Adipocyte (in vitro differentiated cells): ENCODE measurements around the gene NRP1.
"Not testable (repeated sequence)": the region's sequence is repeated elsewhere in the genome, so short reads cannot be mapped to it uniquely, and the experiment has no call there.

Experiments
- DNase-seq: peaks from one replicate; pipeline ENCODE4 v3.0.0-alpha.2; 2015; ENCODE audit warnings: low read depth
- H3K27me3 ChIP-seq: replicated peaks from 2 replicates; pipeline ENCODE4 v1.7.0; 2013; ENCODE audit warnings: mild to moderate bottlenecking, low read length, moderate library complexity; ENCODE audit not compliant: control insufficient read depth, insufficient read depth
- H3K36me3 ChIP-seq: 2 replicates; pipeline ENCODE4 v1.7.0; 2013; ENCODE audit warnings: low read length, mild to moderate bottlenecking, moderate library complexity; ENCODE audit not compliant: control insufficient read depth, insufficient read depth, severe bottlenecking
- H3K4me1 ChIP-seq: 2 replicates; pipeline ENCODE4 v1.7.0; 2013; ENCODE audit warnings: mild to moderate bottlenecking, low read length, moderate library complexity; ENCODE audit not compliant: control insufficient read depth, insufficient read depth
- H3K4me3 ChIP-seq: 2 replicates; pipeline ENCODE4 v1.7.0; 2013; ENCODE audit warnings: mild to moderate bottlenecking, low read length, moderate library complexity
- H3K9ac ChIP-seq: 2 replicates; pipeline ENCODE4 v1.7.0; 2013; ENCODE audit warnings: mild to moderate bottlenecking, low read length, moderate library complexity
- H3K9me3 ChIP-seq: 2 replicates; pipeline ENCODE4 v1.7.0; 2013; ENCODE audit warnings: mild to moderate bottlenecking, low read length, moderate library complexity; ENCODE audit not compliant: control insufficient read depth

NRP1 gene

DNA sequence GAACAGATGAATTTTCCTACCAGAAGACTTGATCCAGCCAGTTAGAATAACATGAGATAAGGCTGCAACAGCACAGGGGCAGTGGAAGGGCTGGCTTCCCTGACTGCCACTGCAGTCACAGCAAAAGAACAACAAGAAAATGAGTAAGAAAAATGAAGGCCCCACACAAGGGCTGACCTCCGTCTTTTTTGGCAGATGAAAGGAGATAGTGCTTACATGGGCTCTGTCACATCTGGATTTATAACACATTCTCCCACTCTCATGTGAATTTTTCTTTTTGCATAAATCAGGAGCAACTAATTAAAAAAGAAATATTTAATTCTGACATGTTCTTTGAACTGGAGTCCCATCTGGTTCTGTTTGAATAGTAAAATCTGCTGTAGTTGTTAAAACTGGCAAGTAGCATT is 99.6 kb downstream of the NRP1 start:
- H3K9me3 ChIP-seq: no peaks in the 10 kb centered on the region
- H3K4me3 ChIP-seq: no peak overlapping the region
- peaks cover 46% of the 10 kb centered on the region for H3K36me3 ChIP-seq
- H3K4me1 ChIP-seq: peaks cover 65% of the 10 kb centered on the region
- DNase-seq: peak; percentile 54
- H3K27me3 ChIP-seq: no peaks in the 10 kb centered on the region
- H3K9ac ChIP-seq: peak overlapping the region; percentile 32

DNA sequence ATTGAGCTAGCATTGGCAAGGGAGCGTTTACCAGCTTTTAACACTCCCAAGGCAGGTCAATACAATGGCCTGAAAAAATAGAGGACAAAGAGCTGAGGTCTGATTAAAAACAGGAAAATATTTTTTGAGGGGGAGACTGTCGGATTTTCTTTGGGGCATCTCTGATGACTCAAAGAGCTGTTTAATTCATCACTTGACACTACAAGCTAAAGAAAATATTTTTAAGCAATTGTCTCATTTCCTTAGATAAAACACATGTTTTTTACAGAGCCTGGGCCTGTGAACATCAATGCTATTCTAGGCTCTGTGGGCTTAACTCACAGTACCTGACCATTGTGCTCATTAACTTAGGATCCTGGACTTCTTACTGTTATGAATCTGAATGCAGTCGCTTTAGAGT is 100.8 kb downstream of the NRP1 start:
- H3K9me3 ChIP-seq: no peaks in the 10 kb centered on the region
- no peak for DNase-seq
- H3K4me1 ChIP-seq: peaks cover 73% of the 10 kb centered on the region
- H3K4me3 ChIP-seq: no peak overlapping the region
- H3K36me3 ChIP-seq: peaks cover 34% of the 10 kb centered on the region
- no peak overlapping the region for H3K9ac ChIP-seq
- no peaks in the 10 kb centered on the region for H3K27me3 ChIP-seq

DNA sequence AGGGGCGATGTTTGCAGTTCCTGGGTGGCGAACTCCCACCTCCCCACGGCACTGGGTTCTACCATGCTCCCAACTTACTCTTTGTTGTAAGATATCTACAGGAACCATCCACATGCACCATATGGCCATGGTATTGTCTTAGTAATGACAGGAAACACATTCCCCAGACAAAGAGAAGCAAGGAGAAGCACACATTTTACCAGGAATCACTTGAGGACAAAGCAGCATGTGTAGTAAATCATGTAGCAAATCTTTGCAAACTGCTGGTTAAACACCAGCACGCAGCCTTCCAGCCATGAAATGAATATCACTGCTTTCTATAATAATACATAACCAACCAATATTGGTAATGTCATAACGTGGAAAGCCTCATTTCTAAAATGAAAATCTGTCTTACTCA is 101.2 kb downstream of the NRP1 start:
- peaks cover 70% of the 10 kb centered on the region for H3K4me1 ChIP-seq
- no peaks in the 10 kb centered on the region for H3K9me3 ChIP-seq
- DNase-seq: no peak
- H3K27me3 ChIP-seq: no peaks in the 10 kb centered on the region
- peaks cover 30% of the 10 kb centered on the region for H3K36me3 ChIP-seq
- H3K4me3 ChIP-seq: no peak overlapping the region
- no peak overlapping the region for H3K9ac ChIP-seq

DNA sequence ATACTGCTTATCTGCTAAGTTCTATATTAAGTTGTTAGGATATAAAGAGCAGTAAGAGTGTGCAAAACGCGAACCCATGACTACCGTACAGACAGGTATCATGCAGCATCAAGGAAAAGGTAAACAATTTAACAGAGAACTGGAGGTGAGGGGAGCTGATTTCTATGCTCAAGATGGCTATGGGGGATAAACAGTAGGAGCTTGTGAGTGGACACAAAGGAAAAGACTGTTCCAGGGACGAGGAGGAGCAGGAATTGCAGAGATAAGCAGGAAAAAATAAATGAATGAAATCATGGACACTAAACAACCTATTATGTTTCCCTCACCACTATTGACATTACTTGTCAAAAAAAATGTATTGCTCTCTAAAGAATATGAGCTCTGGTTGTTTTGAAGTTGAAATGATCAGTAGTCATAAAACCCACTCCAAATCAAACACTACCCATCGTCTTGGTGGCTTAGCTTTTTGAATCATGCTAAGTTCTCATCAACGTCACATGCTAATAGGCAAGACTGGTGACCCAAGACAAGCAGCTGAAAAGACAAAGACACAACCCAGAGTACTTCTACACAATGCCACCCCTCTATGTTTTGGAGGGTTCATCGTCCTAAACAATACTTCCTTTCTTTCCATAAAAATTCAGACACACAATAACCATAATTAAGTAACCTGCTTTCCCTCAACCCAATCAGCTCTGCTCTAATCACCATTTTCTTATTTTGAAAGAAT is 102.7 kb downstream of the NRP1 start:
- no peak overlapping the region for H3K9ac ChIP-seq
- DNase-seq: no peak
- peaks cover 32% of the 10 kb centered on the region for H3K36me3 ChIP-seq
- H3K9me3 ChIP-seq: no peaks in the 10 kb centered on the region
- H3K27me3 ChIP-seq: no peaks in the 10 kb centered on the region
- no peak overlapping the region for H3K4me3 ChIP-seq
- H3K4me1 ChIP-seq: peaks cover 68% of the 10 kb centered on the region

DNA sequence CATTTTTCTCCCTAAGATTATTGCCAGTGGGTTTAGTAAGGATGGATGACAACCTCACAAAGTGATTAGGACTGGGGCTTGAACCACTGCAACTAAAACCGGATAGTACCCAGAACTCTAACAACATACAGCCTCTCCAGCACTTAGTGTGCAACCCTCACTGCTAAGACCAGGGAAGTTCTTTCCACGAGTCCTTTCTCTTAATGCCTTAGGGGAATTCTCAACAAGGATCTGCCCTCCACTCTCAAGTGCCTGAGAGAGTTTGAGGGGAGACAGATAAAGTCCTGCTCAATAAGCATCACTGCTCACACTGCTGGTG is 104.6 kb downstream of the NRP1 start:
- Histone ChIP-seq H3K4me1 (peaks cover 49% of the 10 kb centered on the region), H3K9ac (no peak overlapping the region), H3K27me3 (no peaks in the 10 kb centered on the region), H3K36me3 (peaks cover 51% of the 10 kb centered on the region), H3K4me3 (no peak overlapping the region), H3K9me3 (no peaks in the 10 kb centered on the region)
- DNase-seq: no peak

DNA sequence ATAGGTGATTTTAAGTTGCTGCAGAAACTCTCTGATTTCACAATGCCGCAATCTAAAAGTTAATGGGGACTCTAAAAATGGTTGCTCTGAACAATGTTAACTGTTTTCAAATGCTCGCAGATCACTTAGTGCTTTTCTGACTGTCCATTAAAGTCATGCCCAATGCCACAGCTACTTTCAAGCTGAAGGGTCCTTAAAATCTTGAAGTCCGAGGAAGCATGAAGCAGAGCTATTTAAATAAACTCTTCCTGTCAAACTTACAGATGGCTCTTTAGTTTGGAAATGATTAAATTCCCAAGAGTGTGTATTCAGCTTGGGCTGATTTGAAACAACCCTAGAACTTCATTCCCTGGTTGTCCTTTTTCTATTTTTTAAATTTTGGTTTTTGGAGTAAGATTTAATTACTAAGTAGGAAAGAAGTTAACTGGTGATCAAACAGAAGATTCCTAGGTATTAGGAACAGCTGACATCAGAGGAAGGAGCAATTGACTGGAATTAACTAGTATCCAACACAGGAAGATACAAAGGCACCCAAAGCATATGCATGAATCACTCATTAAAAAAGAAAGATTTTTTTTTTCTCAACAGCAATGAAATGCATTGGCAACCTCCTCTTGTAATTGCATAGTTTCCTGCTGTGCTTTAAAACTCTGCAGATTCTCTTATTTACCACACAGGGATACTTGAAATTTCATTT is 105.1 kb downstream of the NRP1 start:
- H3K27me3 ChIP-seq: no peaks in the 10 kb centered on the region
- peak overlapping the region; percentile 16 for H3K4me3 ChIP-seq
- peak overlapping the region; percentile 25 for H3K9ac ChIP-seq
- H3K4me1 ChIP-seq: peaks cover 46% of the 10 kb centered on the region
- peak; percentile 66 for DNase-seq
- peaks cover 56% of the 10 kb centered on the region for H3K36me3 ChIP-seq
- H3K9me3 ChIP-seq: no peaks in the 10 kb centered on the region

DNA sequence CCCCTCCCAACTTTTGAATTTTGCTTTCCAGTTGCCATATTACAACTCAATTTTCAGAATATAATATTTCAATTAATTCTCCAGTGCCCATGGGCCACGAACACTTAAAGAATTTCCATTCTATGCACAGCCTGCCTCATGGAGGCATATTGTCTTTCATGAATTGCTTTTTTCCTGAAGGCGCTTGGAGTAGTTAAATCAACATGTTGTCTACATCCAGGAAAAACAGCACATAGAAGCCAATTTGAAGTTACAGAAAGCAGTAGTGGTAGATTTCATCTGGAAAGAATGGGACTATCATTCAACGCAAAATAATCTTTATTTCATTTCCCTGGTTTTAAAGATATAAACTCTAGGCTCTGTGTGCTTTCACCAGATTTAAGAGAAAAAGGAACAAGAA is 106.0 kb downstream of the NRP1 start:
- Histone ChIP-seq H3K27me3 (no peaks in the 10 kb centered on the region), H3K4me1 (peaks cover 47% of the 10 kb centered on the region), H3K4me3 (no peak overlapping the region), H3K9me3 (no peaks in the 10 kb centered on the region), H3K9ac (no peak overlapping the region), H3K36me3 (peaks cover 65% of the 10 kb centered on the region)
- no peak for DNase-seq

DNA sequence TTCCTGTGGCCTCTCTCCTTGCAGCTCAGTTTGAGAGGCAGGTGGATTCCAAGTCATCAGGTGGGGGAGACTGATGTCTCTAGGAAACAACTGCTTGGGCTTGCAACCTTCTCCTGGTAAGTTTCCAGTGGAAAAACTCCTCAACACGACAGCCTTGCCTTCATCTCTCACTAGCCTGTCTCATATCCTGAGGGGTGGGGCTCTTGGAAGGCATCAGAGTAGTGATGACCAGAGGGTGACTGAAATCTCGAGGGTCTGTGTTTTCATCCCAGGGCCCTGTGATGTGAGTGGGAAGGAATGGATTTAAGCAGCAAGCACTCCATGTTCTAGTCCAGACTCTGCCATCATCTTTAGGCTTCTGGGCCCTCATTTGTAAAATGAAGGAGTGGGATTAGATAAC is 107.0 kb downstream of the NRP1 start:
- DNase-seq: no peak
- peaks cover 43% of the 10 kb centered on the region for H3K4me1 ChIP-seq
- H3K9ac ChIP-seq: no peak overlapping the region
- no peaks in the 10 kb centered on the region for H3K27me3 ChIP-seq
- no peaks in the 10 kb centered on the region for H3K9me3 ChIP-seq
- no peak overlapping the region for H3K4me3 ChIP-seq
- peaks cover 69% of the 10 kb centered on the region for H3K36me3 ChIP-seq

DNA sequence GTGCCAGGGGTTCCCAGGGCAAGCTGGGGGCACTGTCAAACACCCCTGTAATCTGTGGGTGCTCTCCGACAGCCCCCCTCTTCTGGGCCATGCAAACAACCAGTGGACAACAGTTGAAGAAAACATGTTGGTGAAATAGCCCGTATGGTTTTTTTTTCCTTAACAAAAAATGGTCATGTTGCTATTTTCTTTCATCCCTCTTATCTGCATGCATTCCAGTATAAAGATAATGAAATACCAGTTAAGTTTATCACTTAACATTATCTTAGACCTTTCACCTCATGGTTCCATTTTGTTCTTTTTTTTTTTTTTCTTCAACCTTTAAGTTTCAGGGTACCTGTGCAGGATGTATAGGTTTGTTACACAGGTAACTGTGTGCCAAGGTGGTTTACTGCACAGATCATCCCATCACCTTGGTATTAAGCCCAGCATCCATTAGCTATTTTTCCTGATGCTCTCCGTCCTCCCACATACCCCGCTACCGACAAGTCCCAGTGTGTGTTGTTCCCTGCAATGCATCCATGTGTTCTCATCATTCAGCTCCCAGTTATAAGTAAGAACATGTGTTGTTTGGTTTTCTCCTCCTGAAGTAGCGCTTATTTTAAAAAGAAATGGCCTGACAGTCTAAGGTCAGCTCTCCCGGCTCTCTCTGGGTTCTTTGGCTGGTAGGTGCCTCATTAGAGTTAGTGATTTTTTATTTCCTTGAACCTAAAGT is 110.1 kb downstream of the NRP1 start:
- Histone ChIP-seq H3K27me3 (no peaks in the 10 kb centered on the region), H3K36me3 (peaks cover 78% of the 10 kb centered on the region)

DNA sequence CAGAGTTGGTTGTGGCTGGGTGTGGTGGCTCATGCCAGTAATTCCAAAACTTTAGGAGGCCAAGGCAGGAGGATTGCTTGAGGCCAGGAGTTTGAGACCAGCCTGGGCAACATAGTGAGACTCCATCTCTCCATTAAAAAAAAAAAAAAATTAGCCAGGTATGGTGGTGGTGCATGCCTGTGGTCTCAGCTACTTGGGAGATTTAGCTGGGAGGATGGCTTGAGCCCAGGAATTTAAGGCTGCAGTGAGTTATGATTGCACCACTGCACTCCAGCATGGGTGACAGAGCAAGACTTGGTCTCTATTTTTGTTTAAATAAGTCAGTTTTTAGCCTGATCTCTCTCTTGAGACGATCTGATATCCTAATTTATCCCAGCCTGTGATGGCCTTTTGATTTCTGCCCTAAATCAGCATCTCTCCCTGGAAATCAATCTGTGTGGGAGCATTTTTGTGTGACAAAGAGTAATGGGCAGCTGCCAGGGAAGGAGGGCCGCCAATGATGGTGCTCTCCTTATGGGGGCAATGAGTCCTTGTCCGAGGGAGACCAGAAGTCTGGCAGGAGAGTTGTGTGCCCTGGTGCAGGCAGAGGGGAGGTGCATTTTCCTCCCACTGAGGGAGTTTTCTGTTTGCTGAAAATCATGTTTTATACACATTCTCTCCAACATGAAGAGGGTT is 111.0 kb downstream of the NRP1 start:
- Histone ChIP-seq H3K9ac (peak overlapping the region; percentile 72), H3K4me1 (peaks cover 25% of the 10 kb centered on the region), H3K9me3 (no peaks in the 10 kb centered on the region), H3K4me3 (no peak overlapping the region), H3K36me3 (peaks cover 88% of the 10 kb centered on the region), H3K27me3 (no peaks in the 10 kb centered on the region)
- DNase-seq: peak; percentile 31

More for the DNA sequence above, 110.1 kb downstream of the NRP1 start:
- Histone ChIP-seq H3K4me1 (peaks cover 32% of the 10 kb centered on the region), H3K9ac (peak overlapping the region; percentile 72), H3K9me3 (no peaks in the 10 kb centered on the region), H3K4me3 (no peak overlapping the region)
- DNase-seq: no peak

DNA sequence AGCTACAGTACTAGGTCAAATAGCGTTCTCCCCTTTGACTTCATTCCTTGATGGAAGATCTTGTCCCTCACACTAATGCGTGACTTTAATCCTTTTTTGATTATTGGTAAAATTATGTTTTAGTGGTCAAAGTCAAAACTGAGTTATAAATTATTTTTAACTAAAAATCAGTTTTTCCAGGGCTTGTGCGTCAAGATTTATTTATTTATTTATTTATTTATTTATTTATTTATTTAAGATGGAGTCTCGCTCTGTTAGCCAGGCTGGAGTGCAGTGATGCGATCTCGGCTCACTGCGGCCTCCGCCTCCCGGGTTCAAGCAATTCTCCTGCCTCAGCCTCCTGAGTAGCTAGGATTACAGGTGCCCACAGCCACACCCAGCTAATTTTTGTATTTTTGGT is 112.2 kb downstream of the NRP1 start:
- Histone ChIP-seq H3K4me1 (peaks cover 23% of the 10 kb centered on the region), H3K36me3 (peaks cover 92% of the 10 kb centered on the region)
- not testable (repeated sequence) for H3K4me3 ChIP-seq, H3K27me3 ChIP-seq, H3K9me3 ChIP-seq, H3K9ac ChIP-seq, DNase-seq
